ENCODE measurements around the gene TEC.

Gene TEC

GRCh38 chr4:48262484-48262883 lies 7.2 kb downstream of the TEC start:
- Histone ChIP-seq H3K36me3 (ENCODE audit: control insufficient read depth, insufficient read depth, low read length) (no peaks in the 10 kb centered on the region), H3K4me3 (ENCODE audit: low read length) (no peak overlapping the region), H3K9ac (ENCODE audit: low read length) (no peak overlapping the region), H3K27ac (ENCODE audit: low read depth, low read length) (no peak overlapping the region), H3K4me1 (ENCODE audit: control insufficient read depth, insufficient read depth, low read length) (no peaks in the 10 kb centered on the region), H3K27me3 (ENCODE audit: control insufficient read depth, insufficient read depth, low read length) (no peaks in the 10 kb centered on the region)

DNA sequence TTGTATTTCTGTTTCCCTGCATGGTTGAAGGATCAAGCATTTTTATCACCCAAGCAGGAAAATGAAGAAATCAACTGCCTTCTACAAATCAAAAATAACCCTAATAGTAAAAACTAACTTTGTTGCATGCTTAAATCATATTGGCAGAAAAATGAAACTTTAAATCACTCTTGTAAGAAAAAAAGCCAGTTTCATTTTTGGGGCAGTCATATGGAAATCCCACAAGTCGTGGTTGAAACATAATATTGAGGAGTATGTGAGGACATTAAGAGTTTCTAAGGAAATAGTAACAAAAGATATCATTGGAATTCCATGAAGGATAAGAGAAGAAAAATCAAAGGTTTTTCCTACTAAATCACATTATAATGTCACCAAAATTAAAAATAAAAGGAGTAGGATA lies 8.4 kb downstream of the TEC start:
- no peak overlapping the region for H3K4me3 ChIP-seq (ENCODE audit: low read length)

GRCh38 chr4:48259748-48260147 lies 9.9 kb downstream of the TEC start:
- Histone ChIP-seq H3K27me3 (ENCODE audit: control insufficient read depth, insufficient read depth, low read length) (no peaks in the 10 kb centered on the region), H3K36me3 (ENCODE audit: control insufficient read depth, insufficient read depth, low read length) (no peaks in the 10 kb centered on the region), H3K27ac (ENCODE audit: low read depth, low read length) (no peak overlapping the region), H3K9ac (ENCODE audit: low read length) (no peak overlapping the region), H3K4me3 (ENCODE audit: low read length) (no peak overlapping the region), H3K4me1 (ENCODE audit: control insufficient read depth, insufficient read depth, low read length) (no peaks in the 10 kb centered on the region)

More for the DNA sequence above, 8.4 kb downstream of the TEC start:
- H3K27me3 ChIP-seq (ENCODE audit: control insufficient read depth, insufficient read depth, low read length): no peaks in the 10 kb centered on the region
- H3K4me1 ChIP-seq (ENCODE audit: control insufficient read depth, insufficient read depth, low read length): no peaks in the 10 kb centered on the region
- H3K9ac ChIP-seq (ENCODE audit: low read length): no peak overlapping the region
- H3K36me3 ChIP-seq (ENCODE audit: control insufficient read depth, insufficient read depth, low read length): no peaks in the 10 kb centered on the region
- H3K27ac ChIP-seq (ENCODE audit: low read depth, low read length): no peak overlapping the region

DNA sequence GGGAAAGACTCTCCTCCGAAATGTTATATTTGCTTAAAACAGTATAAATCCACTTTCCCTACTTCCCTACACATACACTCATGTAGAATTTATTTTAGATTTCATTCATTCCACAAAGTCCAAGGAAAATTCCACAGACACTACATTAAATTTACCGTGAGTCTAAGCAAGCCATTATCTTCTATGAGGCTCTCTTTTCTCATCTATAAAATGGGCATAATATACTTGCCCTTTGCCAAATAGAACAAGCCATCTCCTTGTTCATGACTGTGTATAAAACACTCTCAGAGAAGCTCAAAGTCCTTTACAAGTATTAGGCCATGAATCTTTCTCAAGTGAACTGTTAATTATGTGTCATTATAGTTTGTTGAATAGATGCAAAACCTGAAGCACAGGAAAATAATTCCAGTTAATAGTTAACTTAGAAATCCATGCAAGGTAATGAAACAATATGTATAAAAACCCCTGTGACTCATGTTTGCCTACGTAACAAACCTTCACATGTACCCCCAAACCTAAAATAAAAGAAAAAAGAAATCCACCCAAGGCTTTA lies 10.7 kb downstream of the TEC start:
- Histone ChIP-seq H3K27ac (ENCODE audit: low read depth, low read length) (no peak overlapping the region), H3K4me1 (ENCODE audit: control insufficient read depth, insufficient read depth, low read length) (no peaks in the 10 kb centered on the region)

DNA sequence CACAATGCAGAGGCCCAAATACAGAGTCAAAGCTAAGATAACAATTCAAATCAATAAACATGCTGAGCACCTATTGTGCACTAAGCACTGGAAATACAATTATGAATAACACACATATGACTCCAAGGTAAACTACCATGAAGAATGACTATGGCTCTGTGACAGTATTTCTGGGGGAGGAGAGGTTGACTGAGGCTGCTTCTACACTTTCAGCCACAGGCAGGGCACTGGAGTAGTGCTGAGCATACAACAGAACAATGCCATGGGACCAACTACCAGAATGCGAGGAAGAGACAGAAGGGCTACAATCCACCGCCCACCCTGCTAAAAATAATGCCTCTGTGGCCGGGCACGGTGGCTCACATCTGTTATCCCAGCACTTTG lies 13.7 kb downstream of the TEC start:
- Histone ChIP-seq H3K36me3 (ENCODE audit: control insufficient read depth, insufficient read depth, low read length) (no peaks in the 10 kb centered on the region), H3K4me1 (ENCODE audit: control insufficient read depth, insufficient read depth, low read length) (no peaks in the 10 kb centered on the region), H3K27ac (ENCODE audit: low read depth, low read length) (no peak overlapping the region), H3K4me3 (ENCODE audit: low read length) (no peak overlapping the region), H3K27me3 (ENCODE audit: control insufficient read depth, insufficient read depth, low read length) (no peaks in the 10 kb centered on the region), H3K9ac (ENCODE audit: low read length) (no peak overlapping the region)

More for the DNA sequence above, 10.7 kb downstream of the TEC start:
- Histone ChIP-seq H3K9ac (ENCODE audit: low read length) (no peak overlapping the region), H3K27me3 (ENCODE audit: control insufficient read depth, insufficient read depth, low read length) (no peaks in the 10 kb centered on the region), H3K36me3 (ENCODE audit: control insufficient read depth, insufficient read depth, low read length) (no peaks in the 10 kb centered on the region), H3K4me3 (ENCODE audit: low read length) (no peak overlapping the region)

DNA sequence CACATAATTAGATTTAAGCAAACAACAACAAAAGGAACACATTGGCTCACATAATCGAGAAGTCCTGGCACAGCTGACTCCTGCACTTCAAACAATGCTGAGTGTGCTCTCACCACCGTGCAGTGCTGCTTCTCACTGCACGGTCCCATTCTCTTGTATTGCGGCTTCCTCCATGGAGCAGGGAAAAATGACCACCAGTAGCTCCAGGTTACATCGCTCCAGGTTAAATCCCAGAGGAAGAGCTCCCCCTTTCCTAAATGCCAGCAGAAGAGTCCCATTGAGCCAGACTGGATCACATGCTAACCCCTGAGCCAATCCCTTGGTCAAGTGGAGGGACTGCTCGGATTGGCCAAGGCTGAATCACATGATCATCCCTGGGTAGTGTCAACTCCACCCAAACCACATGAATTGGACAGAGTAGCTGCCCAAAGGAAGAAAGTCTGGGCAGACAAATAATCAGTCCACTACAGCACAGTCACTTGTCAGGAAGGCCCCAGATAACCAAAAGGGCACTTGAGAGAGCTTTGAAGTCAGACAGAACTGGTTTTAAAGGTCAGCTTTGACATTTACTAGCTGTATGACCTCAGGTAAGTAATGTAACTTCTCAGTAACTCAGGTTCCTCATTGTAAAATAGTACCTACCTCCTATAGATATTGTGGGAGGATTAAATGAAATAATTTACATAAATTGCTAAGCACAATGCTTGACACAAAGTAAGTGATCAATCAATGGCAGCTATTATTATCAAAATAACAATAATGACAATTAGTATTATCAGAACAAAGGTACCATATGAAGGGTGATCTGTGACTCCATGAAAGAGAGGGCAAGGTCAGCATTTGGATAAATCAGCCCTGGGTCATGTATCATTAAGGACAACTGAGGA lies 14.3 kb downstream of the TEC start:
- no peak overlapping the region for H3K4me3 ChIP-seq (ENCODE audit: low read length)

GRCh38 chr4:48254381-48255071 lies 15.1 kb downstream of the TEC start:
- H3K9ac ChIP-seq (ENCODE audit: low read length): no peak overlapping the region
- H3K4me1 ChIP-seq (ENCODE audit: control insufficient read depth, insufficient read depth, low read length): no peaks in the 10 kb centered on the region
- no peaks in the 10 kb centered on the region for H3K27me3 ChIP-seq (ENCODE audit: control insufficient read depth, insufficient read depth, low read length)
- H3K36me3 ChIP-seq (ENCODE audit: control insufficient read depth, insufficient read depth, low read length): no peaks in the 10 kb centered on the region
- no peak overlapping the region for H3K4me3 ChIP-seq (ENCODE audit: low read length)
- H3K27ac ChIP-seq (ENCODE audit: low read depth, low read length): no peak overlapping the region

More for the DNA sequence above, 14.3 kb downstream of the TEC start:
- H3K36me3 ChIP-seq (ENCODE audit: control insufficient read depth, insufficient read depth, low read length): no peaks in the 10 kb centered on the region
- no peaks in the 10 kb centered on the region for H3K4me1 ChIP-seq (ENCODE audit: control insufficient read depth, insufficient read depth, low read length)
- H3K27ac ChIP-seq (ENCODE audit: low read depth, low read length): no peak overlapping the region
- H3K27me3 ChIP-seq (ENCODE audit: control insufficient read depth, insufficient read depth, low read length): no peaks in the 10 kb centered on the region
- no peak overlapping the region for H3K9ac ChIP-seq (ENCODE audit: low read length)

DNA sequence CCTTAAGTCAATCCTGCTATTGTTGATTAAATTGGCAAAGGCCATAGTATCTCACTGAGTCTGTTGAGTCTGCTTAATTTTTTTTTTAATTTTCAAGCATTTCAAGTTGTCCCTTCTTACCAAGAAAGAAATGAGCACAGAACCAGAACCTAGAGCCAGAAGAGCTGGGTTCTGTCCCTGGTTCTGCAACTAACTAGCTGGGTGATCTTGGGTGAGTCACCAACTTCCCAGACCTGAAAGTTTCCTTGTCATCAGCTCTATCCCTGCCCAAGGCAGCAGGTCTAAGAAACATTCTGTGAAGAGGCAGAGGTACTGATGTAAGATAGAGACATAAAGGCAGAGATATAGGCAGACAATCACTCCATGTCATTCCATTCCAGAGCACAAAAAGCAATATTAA lies 17.3 kb downstream of the TEC start:
- no peaks in the 10 kb centered on the region for H3K27me3 ChIP-seq (ENCODE audit: control insufficient read depth, insufficient read depth, low read length)
- no peaks in the 10 kb centered on the region for H3K36me3 ChIP-seq (ENCODE audit: control insufficient read depth, insufficient read depth, low read length)
- no peak overlapping the region for H3K27ac ChIP-seq (ENCODE audit: low read depth, low read length)
- H3K9ac ChIP-seq (ENCODE audit: low read length): no peak overlapping the region
- no peaks in the 10 kb centered on the region for H3K4me1 ChIP-seq (ENCODE audit: control insufficient read depth, insufficient read depth, low read length)
- H3K4me3 ChIP-seq (ENCODE audit: low read length): no peak overlapping the region

DNA sequence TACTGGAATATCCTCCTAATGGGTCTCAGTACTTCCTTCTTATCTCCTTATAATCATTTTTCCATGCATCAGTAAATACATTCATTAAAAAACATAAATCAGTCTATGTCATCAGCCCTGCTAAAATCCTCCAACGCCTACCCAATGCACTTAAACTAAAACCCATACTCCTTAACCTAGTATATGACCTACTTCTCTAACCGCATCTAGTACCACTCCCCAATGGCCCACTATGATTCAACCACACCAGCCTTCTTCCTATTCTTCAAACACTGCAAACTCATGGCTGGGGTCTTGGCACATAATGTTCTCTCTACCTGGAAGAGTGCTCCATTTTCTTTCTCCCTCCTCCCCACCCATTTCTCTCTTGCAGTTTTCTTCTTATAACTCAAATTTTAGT lies 18.7 kb downstream of the TEC start:
- H3K4me3 ChIP-seq (ENCODE audit: low read length): no peak overlapping the region
- no peaks in the 10 kb centered on the region for H3K27me3 ChIP-seq (ENCODE audit: control insufficient read depth, insufficient read depth, low read length)
- H3K9ac ChIP-seq (ENCODE audit: low read length): no peak overlapping the region
- H3K27ac ChIP-seq (ENCODE audit: low read depth, low read length): no peak overlapping the region
- H3K36me3 ChIP-seq (ENCODE audit: control insufficient read depth, insufficient read depth, low read length): no peaks in the 10 kb centered on the region
- no peaks in the 10 kb centered on the region for H3K4me1 ChIP-seq (ENCODE audit: control insufficient read depth, insufficient read depth, low read length)

- Histone ChIP-seq H3K27ac (ENCODE audit: low read depth, low read length) (no peak overlapping the region), H3K27me3 (ENCODE audit: control insufficient read depth, insufficient read depth, low read length) (no peaks in the 10 kb centered on the region), H3K4me1 (ENCODE audit: control insufficient read depth, insufficient read depth, low read length) (no peaks in the 10 kb centered on the region), H3K4me3 (ENCODE audit: low read length) (no peak overlapping the region), H3K36me3 (ENCODE audit: control insufficient read depth, insufficient read depth, low read length) (no peaks in the 10 kb centered on the region), H3K9ac (ENCODE audit: low read length) (no peak overlapping the region)
These were observed 19.3 kb downstream of the TEC start for GRCh38 chr4:48250343-48250742.

- Histone ChIP-seq H3K4me3 (ENCODE audit: low read length) (no peak overlapping the region), H3K4me1 (ENCODE audit: control insufficient read depth, insufficient read depth, low read length) (no peaks in the 10 kb centered on the region), H3K9ac (ENCODE audit: low read length) (no peak overlapping the region), H3K36me3 (ENCODE audit: control insufficient read depth, insufficient read depth, low read length) (no peaks in the 10 kb centered on the region), H3K27ac (ENCODE audit: low read depth, low read length) (no peak overlapping the region), H3K27me3 (ENCODE audit: control insufficient read depth, insufficient read depth, low read length) (no peaks in the 10 kb centered on the region)
These were observed 20.3 kb downstream of the TEC start for GRCh38 chr4:48249378-48249777.

- no peaks in the 10 kb centered on the region for H3K27me3 ChIP-seq (ENCODE audit: control insufficient read depth, insufficient read depth, low read length)
- H3K36me3 ChIP-seq (ENCODE audit: control insufficient read depth, insufficient read depth, low read length): no peaks in the 10 kb centered on the region
- no peak overlapping the region for H3K9ac ChIP-seq (ENCODE audit: low read length)
- H3K27ac ChIP-seq (ENCODE audit: low read depth, low read length): no peak overlapping the region
- H3K4me1 ChIP-seq (ENCODE audit: control insufficient read depth, insufficient read depth, low read length): no peaks in the 10 kb centered on the region
- H3K4me3 ChIP-seq (ENCODE audit: low read length): no peak overlapping the region
These were observed 21.1 kb downstream of the TEC start for GRCh38 chr4:48248559-48248953.
